GM12892 (cell line): Measurements from ENCODE around the gene ADAMTSL1.

Experiments used
- POLR2A ChIP-seq: IDR thresholded peaks from 2 replicates; pipeline ENCODE4 v1.6.1; 2011; ENCODE audit warnings: low read depth, low read length, control low read depth
- POLR2AphosphoS5 ChIP-seq: IDR thresholded peaks from 2 replicates; pipeline ENCODE4 v1.6.1; 2011; ENCODE audit warnings: low read depth, low read length, control low read depth

DNA sequence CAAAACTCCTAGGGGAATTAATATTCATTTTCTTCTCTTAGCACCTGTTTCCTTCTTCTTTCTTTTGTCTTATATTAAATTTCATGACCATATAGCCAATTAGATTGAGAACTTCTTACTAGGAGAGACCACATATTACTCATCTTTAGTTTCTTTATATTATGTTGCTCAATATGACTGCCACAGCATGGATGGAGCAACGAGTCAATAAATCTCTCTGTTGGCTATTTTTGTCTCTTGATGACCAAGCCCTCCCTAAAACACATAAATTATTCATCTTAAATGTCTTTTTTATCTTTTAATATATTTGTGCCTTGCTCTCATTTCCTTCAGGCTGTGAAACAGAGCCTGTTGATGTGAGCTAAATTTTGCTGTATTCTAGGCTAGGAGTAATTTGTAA lies 123.0 kb downstream of the ADAMTSL1 start:
- TF ChIP-seq POLR2AphosphoS5 = no peak
- no peak for TF ChIP-seq POLR2A
